Caco-2 (cell line): Measurements from ENCODE around the gene NIP7. TPM values are rescaled to one million over a fixed set of nuclear protein-coding genes. Genes with fewer than 3 reads are reported as not detected.

Source experiments
- BruUV-seq: library from RNA; stranded (reverse); fragments of 400-500 nt; replicated peaks from 2 replicates; lab custom pipeline; 2021; lab: Mats Ljungman, UMichigan
- CTCF ChIA-PET: fragments of 300-600 bp; sonication (Branson Sonifier 250); formaldehyde crosslinking; loops from one replicate; lab custom pipeline; 2022; ENCODE audit warnings: antibody characterized with exemption; lab: Charles Lee
- POLR2A ChIA-PET: fragments of 300-600 bp; sonication (Branson Sonifier 250); formaldehyde crosslinking; loops from one replicate; lab custom pipeline; 2022; ENCODE audit warnings: antibody characterized with exemption; lab: Charles Lee
- DNase-seq, 2 experiments: peaks; one replicate each; pipeline versions ENCODE4 v3.0.0 to v3.0.0-alpha.2; 2020 to 2022
- H3K27me3 ChIP-seq: replicated peaks from 2 replicates; pipeline ENCODE4 v1.6.0; 2011; ENCODE audit warnings: low read length; ENCODE audit not compliant: control insufficient read depth, insufficient read depth
- H3K36me3 ChIP-seq: 2 replicates; pipeline ENCODE4 v1.5.1; 2011; ENCODE audit warnings: low read length; ENCODE audit not compliant: control insufficient read depth, insufficient read depth
- H3K4me1 ChIP-seq: fragments of 250-450 bp; sonication (Bioruptor Pico); 2 replicates; pipeline ENCODE4 v1.5.1; 2020; ENCODE audit warnings: mild to moderate bottlenecking
- H3K4me3 ChIP-seq: 2 replicates; pipeline ENCODE4 v1.5.1; 2011; ENCODE audit warnings: low read depth, mild to moderate bottlenecking, control low read depth, low read length
- H3K9me3 ChIP-seq: fragments of 250-450 bp; sonication (Bioruptor Pico); 2 replicates; pipeline ENCODE4 v1.5.1; 2020; ENCODE audit warnings: mild to moderate bottlenecking, moderate library complexity
- H3K27ac Mint-ChIP-seq: one replicate; pipeline ENCODE4 v1.8.0; 2022; ENCODE audit warnings: mixed read lengths; ENCODE audit not compliant: unreplicated experiment
- H3K27me3 Mint-ChIP-seq: one replicate; pipeline ENCODE4 v1.8.0; 2022; ENCODE audit warnings: mixed read lengths; ENCODE audit not compliant: insufficient read depth, unreplicated experiment
- H3K36me3 Mint-ChIP-seq: one replicate; pipeline ENCODE4 v1.8.0; 2022; ENCODE audit warnings: mild to moderate bottlenecking, mixed read lengths; ENCODE audit not compliant: insufficient read depth, unreplicated experiment
- H3K4me1 Mint-ChIP-seq: one replicate; pipeline ENCODE4 v1.8.0; 2022; ENCODE audit warnings: low read depth, mixed read lengths; ENCODE audit not compliant: unreplicated experiment
- H3K4me3 Mint-ChIP-seq: one replicate; pipeline ENCODE4 v1.8.0; 2022; ENCODE audit warnings: mild to moderate bottlenecking, moderate library complexity, mixed read lengths; ENCODE audit not compliant: unreplicated experiment
- H3K9me3 Mint-ChIP-seq: one replicate; pipeline ENCODE4 v1.8.0; 2022; ENCODE audit warnings: mixed read lengths; ENCODE audit not compliant: unreplicated experiment
- CTCF ChIP-seq, 2 experiments: fragments of 200-600 bp in 1 of 2; IDR thresholded peaks; 1 replicate in 1 of 2; 2 replicates in 1 of 2; pipeline versions ENCODE4 v1.5.1 to v1.8.0; 2011 to 2022; ENCODE audit warnings: antibody characterized with exemption in 1 of 2, control low read depth in 1 of 2, inconsistent platforms in 1 of 2, low read depth in 1 of 2, low read length in 1 of 2, mild to moderate bottlenecking in 1 of 2, moderate library complexity in 1 of 2; ENCODE audit not compliant: insufficient read depth in 1 of 2, severe bottlenecking in 1 of 2, unreplicated experiment in 1 of 2
- intact Hi-C: fragments of 100-400 bp; cut with micrococcal nuclease; formaldehyde crosslinking; loops from one replicate; pipeline ENCODE4 v1.10.0; 2022; ENCODE audit not compliant: unreplicated experiment
- total RNA-seq: library from RNA; stranded (reverse); gene quantifications from 2 replicates; pipeline ENCODE4 v1.2.3, GENCODE V29; 2022

Gene NIP7
- total RNA-seq, 1 experiment from 2014 or later = 65.6 TPM

GRCh38 chr16:69340095-69340644 is 598 bp downstream of the NIP7 start:
- TF ChIP-seq CTCF (IDR thresholded peaks at IDR 0.05; ENCODE audit: insufficient read depth in 1 of 2, low read depth in 1 of 2, low read length in 1 of 2, severe bottlenecking in 1 of 2, unreplicated experiment in 1 of 2) = no peak
- BruUV-seq = TSS peak; percentile 66
- Mint-ChIP-seq H3K36me3 (peaks cover 76% of the 10 kb centered on the region), H3K27me3 (no peaks in the 10 kb centered on the region), H3K27ac (peak overlapping the region; percentile 98), H3K4me1 (peaks cover 12% of the 10 kb centered on the region), H3K4me3 (peak overlapping the region; percentile 98), H3K9me3 (no peaks in the 10 kb centered on the region)
- peaks cover 14% of the 10 kb centered on the region; the same call in 1 of the 2 replicates for H3K4me1 ChIP-seq
- H3K36me3 ChIP-seq = peaks cover 3% of the 10 kb centered on the region; the same call in 1 of the 2 replicates
- H3K27me3 ChIP-seq = no peaks in the 10 kb centered on the region
- intact Hi-C loops = no loop called here
- H3K4me3 ChIP-seq = peak overlapping the region; percentile 81
- CTCF ChIA-PET = no interaction called here
- no peaks in the 10 kb centered on the region for H3K9me3 ChIP-seq
- no peak for DNase-seq
- POLR2A ChIA-PET = interaction anchor here (0.5 to 0.9 kb wide), 3 partner anchors 12 to 502 kb away, joined by 3 read pairs; partner anchors contain the start of gene NOB1

- no peak for DNase-seq
- Histone ChIP-seq H3K36me3 (no peaks in the 10 kb centered on the region), H3K27me3 (no peaks in the 10 kb centered on the region), H3K9me3 (no peaks in the 10 kb centered on the region), H3K4me1 (0 out of 2 replicates have a peak, but pooled peaks cover 5% of the 10 kb centered on the region), H3K4me3 (no peak overlapping the region)
- ChIA-PET CTCF (no interaction called here), POLR2A (no interaction called here)
- no peak overlapping the region for H3K4me3 Mint-ChIP-seq
- intact Hi-C loops = no loop called here
- no peaks in the 10 kb centered on the region for H3K27me3 Mint-ChIP-seq
- H3K27ac Mint-ChIP-seq = no peak overlapping the region
- H3K36me3 Mint-ChIP-seq = peaks cover 77% of the 10 kb centered on the region
- no peaks in the 10 kb centered on the region for H3K9me3 Mint-ChIP-seq
- peaks cover 6% of the 10 kb centered on the region for H3K4me1 Mint-ChIP-seq
- no TSS peak for BruUV-seq
- no peak for TF ChIP-seq CTCF (IDR thresholded peaks at IDR 0.05; ENCODE audit: insufficient read depth in 1 of 2, low read depth in 1 of 2, low read length in 1 of 2, severe bottlenecking in 1 of 2, unreplicated experiment in 1 of 2)
Measured at GRCh38 chr16:69344171-69344570, 4.6 kb downstream of the NIP7 start.

GRCh38 chr16:69345923-69346322 is 6.4 kb downstream of the NIP7 start:
- no peak overlapping the region for H3K27ac Mint-ChIP-seq
- ChIA-PET POLR2A (no interaction called here), CTCF (interaction anchor here (0.7 kb wide), 1 partner anchor 321 kb away, joined by 10 read pairs; no protein-coding TSS in a partner anchor)
- H3K9me3 Mint-ChIP-seq = no peaks in the 10 kb centered on the region
- no TSS peak for BruUV-seq
- H3K4me1 ChIP-seq = peaks cover 6% of the 10 kb centered on the region; the same call in 1 of the 2 replicates
- H3K27me3 ChIP-seq = no peaks in the 10 kb centered on the region
- no peak for DNase-seq
- intact Hi-C loops = no loop called here
- peaks cover 2% of the 10 kb centered on the region for H3K4me1 Mint-ChIP-seq
- H3K27me3 Mint-ChIP-seq = no peaks in the 10 kb centered on the region
- no peak overlapping the region for H3K4me3 Mint-ChIP-seq
- peaks cover 2% of the 10 kb centered on the region; the same call in 1 of the 2 replicates for H3K36me3 ChIP-seq
- peaks cover 60% of the 10 kb centered on the region for H3K36me3 Mint-ChIP-seq
- TF ChIP-seq CTCF (IDR thresholded peaks at IDR 0.05; ENCODE audit: insufficient read depth in 1 of 2, low read depth in 1 of 2, low read length in 1 of 2, severe bottlenecking in 1 of 2, unreplicated experiment in 1 of 2) = no peak
- H3K4me3 ChIP-seq = no peak overlapping the region
- H3K9me3 ChIP-seq = no peaks in the 10 kb centered on the region
